Stimulated activated CD4-positive, alpha-beta T cell treated with anti-CD3 and anti-CD28 coated beads, Interleukin-15, amount 100 ng/mL, for 1 hour (primary cell): ENCODE data around the gene PCDHGA10.
"Not testable (repeated sequence)": the region's sequence is repeated elsewhere in the genome, so short reads cannot be mapped to it uniquely, and the experiment has no call there.

ENCODE experiments used
- DNase-seq, 2 donors: peaks; one replicate each; pipeline ENCODE4 v3.0.0-alpha.2; 2020; ENCODE audit warnings: low read depth in 1 of 2, low spot score in 1 of 2

Gene PCDHGA10

GRCh38 chr5:141412854-141413539 lies at the start of gene PCDHGA10:
TSS of gene PCDHGA10 (plus strand) at chr5:141412987. CDS start at chr5:141413176, 189 bp downstream.
- DNase-seq: no peak

- no peak for DNase-seq
Measured at GRCh38 chr5:141363952-141364660, 48.7 kb upstream of the PCDHGA10 start, which contains the start of gene PCDHGA5. TSS of gene PCDHGA5 (plus strand) at chr5:141364162. CDS start at chr5:141364331, 169 bp downstream.

- DNase-seq: no peak
Measured at GRCh38 chr5:141366016-141366896, 46.5 kb upstream of the PCDHGA10 start.

GRCh38 chr5:141369994-141370848 lies 42.6 kb upstream of the PCDHGA10 start, which contains the start of gene PCDHGB3:
TSS of gene PCDHGB3 (plus strand) at chr5:141370242. CDS start at chr5:141370395, 153 bp downstream.
- no peak for DNase-seq

DNA sequence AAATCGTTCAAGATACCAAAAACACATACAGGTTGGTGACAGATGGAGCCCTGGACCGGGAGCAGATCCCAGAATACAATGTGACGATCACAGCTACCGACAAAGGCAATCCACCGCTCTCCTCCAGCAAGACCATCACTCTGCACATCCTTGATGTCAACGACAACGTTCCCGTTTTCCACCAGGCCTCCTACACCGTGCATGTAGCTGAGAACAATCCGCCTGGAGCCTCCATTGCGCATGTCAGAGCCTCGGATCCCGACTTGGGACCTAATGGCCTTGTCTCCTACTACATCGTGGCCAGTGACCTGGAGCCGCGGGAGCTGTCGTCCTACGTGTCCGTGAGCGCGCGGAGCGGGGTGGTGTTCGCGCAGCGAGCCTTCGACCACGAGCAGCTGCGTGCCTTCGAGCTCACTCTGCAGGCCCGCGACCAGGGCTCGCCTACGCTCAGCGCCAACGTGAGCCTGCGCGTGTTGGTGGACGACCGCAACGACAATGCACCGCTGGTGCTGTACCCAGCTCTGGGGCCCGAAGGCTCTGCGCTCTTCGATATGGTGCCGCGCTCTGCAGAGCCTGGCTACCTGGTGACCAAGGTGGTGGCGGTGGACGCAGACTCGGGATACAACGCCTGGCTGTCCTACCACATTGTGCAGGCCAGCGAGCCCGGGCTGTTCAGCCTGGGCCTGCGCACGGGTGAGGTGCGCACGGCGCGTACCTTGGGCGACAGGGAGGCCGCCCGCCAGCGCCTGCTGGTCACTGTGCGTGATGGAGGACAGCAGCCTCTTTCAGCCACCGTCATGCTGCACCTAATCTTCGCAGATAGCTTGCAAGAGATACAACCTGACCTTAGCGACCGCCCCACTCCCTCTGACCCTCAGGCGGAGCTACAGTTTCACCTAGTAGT lies 41.0 kb upstream of the PCDHGA10 start:
- DNase-seq: no peak

DNA sequence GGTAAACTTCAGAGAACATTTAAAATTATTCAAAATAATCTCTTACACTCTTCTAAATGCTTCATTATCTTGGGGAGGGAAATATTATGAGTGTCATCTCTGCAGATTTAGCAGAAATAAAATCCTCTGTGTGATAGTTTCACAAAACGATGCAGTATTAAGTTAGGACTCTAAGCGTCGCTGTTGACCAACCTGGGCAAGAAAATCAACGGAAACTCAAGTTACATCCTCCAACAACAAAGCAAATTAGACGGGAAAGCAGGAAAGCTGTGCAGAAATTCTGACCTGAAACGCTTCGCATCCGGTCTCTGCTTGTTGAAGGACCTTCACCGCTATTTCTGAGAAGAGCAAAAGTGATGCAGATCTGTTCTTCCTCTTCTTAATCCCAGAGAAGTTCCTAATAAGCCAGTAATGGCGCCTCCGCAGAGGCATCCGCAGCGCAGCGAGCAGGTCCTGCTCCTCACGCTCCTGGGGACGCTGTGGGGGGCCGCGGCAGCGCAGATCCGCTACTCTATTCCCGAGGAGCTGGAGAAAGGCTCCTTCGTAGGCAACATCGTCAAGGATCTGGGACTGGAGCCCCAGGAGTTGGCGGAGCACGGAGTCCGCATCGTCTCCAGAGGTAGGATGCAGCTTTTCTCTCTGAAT lies 39.0 kb upstream of the PCDHGA10 start, which contains the start of gene PCDHGA6:
Gene PCDHGA6, plus strand, starts transcription at position 219 of the 645 bp plus-strand sequence. Its CDS starts 193 bp downstream, at position 412.
- DNase-seq: no peak

DNA sequence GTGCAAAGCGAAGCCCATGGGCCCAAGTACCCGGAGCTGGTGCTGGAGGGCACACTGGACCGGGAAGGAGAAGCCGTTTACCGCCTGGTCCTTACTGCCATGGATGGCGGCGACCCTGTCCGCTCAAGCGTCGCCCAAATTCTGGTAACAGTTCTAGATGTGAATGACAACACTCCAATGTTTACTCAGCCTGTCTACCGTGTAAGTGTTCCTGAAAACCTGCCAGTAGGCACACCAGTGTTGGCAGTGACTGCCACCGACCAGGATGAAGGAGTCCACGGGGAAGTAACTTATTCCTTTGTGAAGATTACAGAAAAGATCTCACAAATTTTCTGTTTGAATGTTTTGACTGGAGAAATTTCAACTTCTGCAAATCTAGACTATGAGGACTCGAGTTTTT lies 38.2 kb upstream of the PCDHGA10 start:
- DNase-seq: no peak

DNA sequence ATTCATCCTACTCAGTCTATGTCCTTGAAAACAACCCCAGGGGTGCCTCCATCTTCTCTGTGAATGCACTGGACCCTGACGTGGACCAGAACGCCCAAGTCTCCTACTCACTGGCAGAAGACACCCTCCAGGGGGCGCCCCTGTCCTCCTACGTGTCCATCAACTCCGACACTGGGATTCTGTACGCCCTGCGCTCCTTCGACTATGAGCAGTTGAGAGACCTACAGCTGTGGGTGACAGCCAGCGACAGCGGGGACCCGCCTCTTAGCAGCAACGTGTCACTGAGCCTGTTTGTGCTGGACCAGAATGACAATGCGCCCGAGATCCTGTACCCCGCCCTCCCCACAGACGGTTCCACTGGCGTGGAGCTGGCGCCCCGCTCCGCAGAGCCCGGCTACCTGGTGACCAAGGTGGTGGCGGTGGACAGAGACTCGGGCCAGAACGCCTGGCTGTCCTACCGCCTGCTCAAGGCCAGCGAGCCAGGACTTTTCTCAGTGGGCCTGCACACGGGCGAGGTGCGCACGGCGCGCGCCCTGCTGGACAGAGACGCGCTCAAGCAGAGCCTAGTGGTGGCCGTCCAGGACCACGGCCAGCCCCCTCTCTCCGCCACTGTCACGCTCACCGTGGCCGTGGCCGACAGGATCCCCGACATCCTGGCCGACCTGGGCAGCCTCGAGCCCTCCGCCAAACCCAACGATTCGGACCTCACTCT lies 37.2 kb upstream of the PCDHGA10 start:
- DNase-seq: not testable (repeated sequence)

GRCh38 chr5:141382469-141383294 lies 30.1 kb upstream of the PCDHGA10 start, which contains the start of gene PCDHGA7:
TSS of gene PCDHGA7 (plus strand) at chr5:141382742. CDS start at chr5:141382900, 158 bp downstream.
- no peak for DNase-seq

GRCh38 chr5:141383345-141383744 lies 29.4 kb upstream of the PCDHGA10 start:
- no peak for DNase-seq

GRCh38 chr5:141384471-141385267 lies 28.1 kb upstream of the PCDHGA10 start:
- no peak for DNase-seq

- DNase-seq: not testable (repeated sequence)
Measured at GRCh38 chr5:141387557-141388311, 25.1 kb upstream of the PCDHGA10 start, which contains the start of gene PCDHGB4. TSS of gene PCDHGB4 (plus strand) at chr5:141387698. CDS start at chr5:141387885, 187 bp downstream.

GRCh38 chr5:141388661-141389060 lies 24.1 kb upstream of the PCDHGA10 start:
- DNase-seq: no peak

- DNase-seq: no peak
Measured at GRCh38 chr5:141389153-141390042, 23.4 kb upstream of the PCDHGA10 start.
